ENCODE measurements around the gene ZNF428.

- TF ChIP-seq CTCF (IDR thresholded peaks at IDR 0.05) (no peak), POLR2A (IDR thresholded peaks at IDR 0.05) (no peak)
These were observed 15.1 kb upstream of the ZNF428 start for GRCh38 chr19:43634506-43634871.
